ENCODE results near the gene COL16A1.

The COL16A1 gene

GRCh38 chr1:31694964-31695313, 8.9 kb downstream of the COL16A1 start:
- in situ Hi-C loops (cut with MboI; ENCODE audit: low pct_unique_long_range_greater_than_20kb, low sequenced_read_pairs, unreplicated experiment) = no loop called here
- no peak for TF ChIP-seq CTCF (IDR thresholded peaks at IDR 0.05; ENCODE audit: extremely low read depth, insufficient read depth, missing control alignments)

DNA sequence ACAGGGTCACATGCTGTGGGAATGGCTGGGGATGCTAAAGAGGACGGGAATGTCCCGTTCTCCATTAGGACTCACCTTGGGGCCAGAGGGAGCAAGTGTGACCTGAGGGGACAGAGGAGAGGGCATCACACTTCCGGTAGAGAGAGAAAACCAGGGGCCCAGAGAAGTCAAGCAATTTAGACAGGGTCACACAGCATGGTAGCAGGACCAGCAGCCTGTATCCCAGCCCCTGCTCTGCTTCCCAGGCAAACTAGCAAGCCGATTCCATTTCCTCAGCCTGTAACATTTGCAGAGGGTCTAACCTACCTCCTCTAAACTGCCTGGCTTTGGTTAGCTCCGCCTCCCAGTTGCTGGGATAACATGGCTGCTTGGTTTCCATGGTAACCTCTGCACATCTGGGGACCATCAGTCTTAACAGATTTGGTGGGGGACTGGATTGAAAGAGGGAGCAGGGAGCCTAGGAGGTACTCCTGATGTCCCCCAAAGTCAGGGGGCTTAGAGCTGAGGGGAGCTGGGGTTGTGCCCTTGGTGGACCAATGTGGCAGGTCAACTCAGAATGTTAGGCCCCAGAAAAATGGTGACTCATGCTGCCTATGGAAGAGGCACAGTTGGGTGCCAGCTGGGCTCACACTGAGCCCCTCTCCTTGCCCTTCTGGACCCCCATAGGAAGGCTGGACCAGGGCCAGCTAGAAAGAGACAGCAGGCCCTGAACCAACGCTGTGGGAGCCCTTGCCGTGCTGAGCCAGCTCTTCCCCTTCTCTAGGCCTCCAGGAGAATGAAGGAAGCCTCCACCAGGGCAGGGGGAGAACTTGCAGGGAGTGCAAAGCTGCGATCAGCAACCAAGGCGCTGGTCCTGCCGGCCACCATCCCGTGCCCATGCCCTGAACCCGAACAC, 9.5 kb downstream of the COL16A1 start:
- in situ Hi-C loops (cut with MboI; ENCODE audit: low pct_unique_long_range_greater_than_20kb, low sequenced_read_pairs, unreplicated experiment) = no loop called here
- TF ChIP-seq CTCF (IDR thresholded peaks at IDR 0.05; ENCODE audit: extremely low read depth, insufficient read depth, missing control alignments) = no peak
- no peak for DNase-seq (ENCODE audit: low spot score)

More at GRCh38 chr1:31694964-31695313, 8.9 kb downstream of the COL16A1 start:
- no peak for DNase-seq (ENCODE audit: low spot score)

GRCh38 chr1:31693231-31693630, 10.6 kb downstream of the COL16A1 start:
- in situ Hi-C loops (cut with MboI; ENCODE audit: low pct_unique_long_range_greater_than_20kb, low sequenced_read_pairs, unreplicated experiment) = no loop called here
- DNase-seq (ENCODE audit: low spot score) = no peak
- TF ChIP-seq CTCF (IDR thresholded peaks at IDR 0.05; ENCODE audit: extremely low read depth, insufficient read depth, missing control alignments) = no peak

GRCh38 chr1:31691951-31692350, 11.9 kb downstream of the COL16A1 start:
- TF ChIP-seq CTCF (IDR thresholded peaks at IDR 0.05; ENCODE audit: extremely low read depth, insufficient read depth, missing control alignments) = no peak
- no peak for DNase-seq (ENCODE audit: low spot score)
- in situ Hi-C loops (cut with MboI; ENCODE audit: low pct_unique_long_range_greater_than_20kb, low sequenced_read_pairs, unreplicated experiment) = no loop called here

- no peak for DNase-seq (ENCODE audit: low spot score)
- in situ Hi-C loops (cut with MboI; ENCODE audit: low pct_unique_long_range_greater_than_20kb, low sequenced_read_pairs, unreplicated experiment) = no loop called here
- no peak for TF ChIP-seq CTCF (IDR thresholded peaks at IDR 0.05; ENCODE audit: extremely low read depth, insufficient read depth, missing control alignments)
These were observed 12.4 kb downstream of the COL16A1 start for GRCh38 chr1:31691446-31691845.

- in situ Hi-C loops (cut with MboI; ENCODE audit: low pct_unique_long_range_greater_than_20kb, low sequenced_read_pairs, unreplicated experiment) = no loop called here
- DNase-seq (ENCODE audit: low spot score) = no peak
- no peak for TF ChIP-seq CTCF (IDR thresholded peaks at IDR 0.05; ENCODE audit: extremely low read depth, insufficient read depth, missing control alignments)
These were observed 12.9 kb downstream of the COL16A1 start for GRCh38 chr1:31690921-31691320.

All from GM13977 (cell line).